GM19193 (cell line): ENCODE data around the gene SIPA1L3.

Source experiments
- POLR2A ChIP-seq: IDR thresholded peaks from 4 replicates; pipeline ENCODE4 v1.6.1; 2011; ENCODE audit not compliant: insufficient read depth, insufficient read length; ENCODE audit errors: extremely low read depth

SIPA1L3 gene

GRCh38 chr19:37953171-37953917 lies 46.3 kb downstream of the SIPA1L3 start:
- no peak for TF ChIP-seq POLR2A

GRCh38 chr19:37953918-37954303 lies 46.9 kb downstream of the SIPA1L3 start:
- no peak for TF ChIP-seq POLR2A

GRCh38 chr19:37954421-37954874 lies 47.4 kb downstream of the SIPA1L3 start:
- TF ChIP-seq POLR2A, result no peak

DNA sequence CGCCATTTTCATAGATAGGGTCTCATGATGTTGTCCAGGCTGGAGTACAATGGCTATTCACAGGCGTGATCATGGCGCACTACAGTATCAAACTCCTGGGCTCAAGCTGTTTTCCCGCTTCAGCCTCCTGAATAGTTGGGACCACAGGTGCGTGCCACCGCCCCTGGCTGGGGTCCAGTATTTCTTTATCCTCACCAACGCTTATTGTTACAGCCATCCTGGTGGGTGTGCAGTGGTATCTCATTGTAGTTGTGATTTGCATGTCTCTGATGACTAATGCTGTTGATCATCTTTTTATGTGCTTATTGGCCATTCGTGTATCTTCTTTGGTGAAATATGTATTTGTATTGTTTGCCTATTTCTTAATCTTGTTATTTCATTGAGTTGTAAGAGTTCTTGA lies 49.0 kb downstream of the SIPA1L3 start:
- no peak for TF ChIP-seq POLR2A

DNA sequence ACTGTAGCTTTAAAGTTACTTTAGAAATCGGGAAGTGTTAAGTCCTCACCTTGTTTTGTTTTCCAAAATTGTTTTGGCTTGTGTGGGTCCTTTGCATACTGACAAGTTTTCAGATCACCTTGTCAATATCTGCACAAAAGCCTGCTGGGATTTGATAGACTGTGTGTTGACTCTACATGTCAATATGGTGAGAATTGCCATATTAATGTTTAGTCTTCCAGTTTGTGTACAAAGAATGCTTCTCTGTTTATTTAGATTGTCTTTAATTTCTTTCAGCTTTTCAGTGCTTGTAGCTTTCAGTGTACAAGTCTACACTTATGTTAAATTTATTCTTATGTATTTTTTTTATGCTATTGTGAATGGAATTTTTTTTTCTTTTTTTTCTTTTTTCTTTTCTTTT lies 50.2 kb downstream of the SIPA1L3 start:
- TF ChIP-seq POLR2A, result no peak

DNA sequence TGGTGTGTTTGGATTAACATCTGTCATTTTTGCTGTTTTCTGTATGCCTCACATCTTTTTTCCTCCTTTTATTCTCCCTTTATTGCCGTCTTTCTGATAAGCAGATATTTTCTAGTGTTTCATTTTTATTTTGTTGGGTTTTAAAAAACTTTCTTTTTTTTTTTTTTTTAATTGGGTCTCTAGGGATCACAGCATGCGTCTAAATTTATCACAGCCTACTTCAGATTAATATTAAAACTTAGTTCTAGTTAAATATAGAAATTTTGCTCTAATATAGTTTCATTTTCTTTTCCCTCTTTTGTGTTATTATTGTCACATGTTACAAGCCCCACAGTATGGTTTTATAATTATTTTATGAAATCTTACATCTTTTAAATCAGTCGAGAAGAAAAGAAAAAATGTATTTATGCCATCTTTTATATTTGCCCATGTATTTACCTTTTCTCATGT lies 52.7 kb downstream of the SIPA1L3 start:
- no peak for TF ChIP-seq POLR2A

- TF ChIP-seq POLR2A, result no peak
These were observed 54.2 kb downstream of the SIPA1L3 start for GRCh38 chr19:37961198-37961597.

DNA sequence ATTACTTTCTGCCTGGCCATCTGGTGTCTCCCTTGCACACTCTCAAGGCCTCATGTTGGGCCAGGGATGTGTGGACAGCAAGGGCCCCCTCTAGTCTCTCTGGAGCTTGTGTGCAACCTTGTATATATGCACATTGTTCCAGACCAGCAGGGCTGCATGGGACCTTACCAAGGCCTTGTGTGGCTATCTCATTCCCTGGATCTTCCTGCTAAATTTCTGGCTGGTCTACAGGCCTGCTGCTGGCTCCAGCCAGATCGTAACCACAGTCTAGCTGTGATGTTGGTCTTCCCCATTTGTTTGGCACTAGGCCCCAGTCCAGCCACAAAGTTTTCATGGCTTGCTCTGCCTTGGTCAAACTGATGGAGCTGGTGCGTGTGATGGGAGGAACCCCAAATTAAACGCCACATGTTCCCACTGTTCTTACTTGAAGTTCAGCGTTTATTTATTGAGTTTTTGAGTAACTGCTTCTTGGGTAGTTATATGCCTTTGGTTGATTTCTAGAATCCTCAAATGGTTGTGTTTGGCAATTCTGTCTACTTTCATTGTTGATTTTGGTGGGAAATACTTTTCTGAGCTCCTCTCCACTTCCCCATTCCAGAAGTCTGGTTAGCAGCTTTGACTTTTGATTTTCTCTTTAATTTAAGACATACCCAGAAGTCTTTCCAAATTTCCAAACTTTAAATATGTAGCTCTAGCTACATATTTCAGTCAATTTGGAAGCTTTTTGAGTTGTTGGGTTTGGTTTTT lies 56.4 kb downstream of the SIPA1L3 start:
- no peak for TF ChIP-seq POLR2A

GRCh38 chr19:37964109-37964508 lies 57.1 kb downstream of the SIPA1L3 start:
- TF ChIP-seq POLR2A, result no peak

GRCh38 chr19:37966211-37966661 lies 59.2 kb downstream of the SIPA1L3 start:
- no peak for TF ChIP-seq POLR2A

DNA sequence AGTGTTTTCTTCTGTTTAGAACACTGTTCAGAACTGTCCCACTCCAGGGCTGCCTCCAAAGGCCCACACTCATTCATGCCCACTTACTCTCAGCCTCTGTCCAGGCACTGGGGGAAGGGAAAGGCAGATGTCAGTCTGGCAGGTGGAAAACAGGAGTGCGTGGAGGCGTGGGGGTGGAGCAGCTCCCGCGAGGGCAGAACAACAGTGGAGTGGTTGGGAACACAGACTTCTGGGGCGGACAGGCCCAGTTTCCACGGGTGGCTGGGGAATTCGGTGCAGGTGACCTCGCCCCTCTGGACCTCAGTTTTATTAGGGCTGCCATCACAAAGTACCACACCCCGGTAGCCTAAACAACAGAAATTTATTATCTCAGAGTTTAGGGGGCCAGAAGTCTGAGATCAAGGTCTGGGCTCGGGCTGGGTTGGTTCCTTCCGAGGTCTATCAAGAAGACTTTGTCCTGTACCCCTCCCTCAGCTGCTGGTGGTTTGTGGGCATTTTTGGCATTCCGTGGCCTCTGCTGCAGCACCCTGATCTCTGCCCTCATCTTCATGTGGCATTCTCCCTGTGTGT lies 59.7 kb downstream of the SIPA1L3 start:
- no peak for TF ChIP-seq POLR2A

GRCh38 chr19:37969695-37970094 lies 62.7 kb downstream of the SIPA1L3 start:
- no peak for TF ChIP-seq POLR2A

DNA sequence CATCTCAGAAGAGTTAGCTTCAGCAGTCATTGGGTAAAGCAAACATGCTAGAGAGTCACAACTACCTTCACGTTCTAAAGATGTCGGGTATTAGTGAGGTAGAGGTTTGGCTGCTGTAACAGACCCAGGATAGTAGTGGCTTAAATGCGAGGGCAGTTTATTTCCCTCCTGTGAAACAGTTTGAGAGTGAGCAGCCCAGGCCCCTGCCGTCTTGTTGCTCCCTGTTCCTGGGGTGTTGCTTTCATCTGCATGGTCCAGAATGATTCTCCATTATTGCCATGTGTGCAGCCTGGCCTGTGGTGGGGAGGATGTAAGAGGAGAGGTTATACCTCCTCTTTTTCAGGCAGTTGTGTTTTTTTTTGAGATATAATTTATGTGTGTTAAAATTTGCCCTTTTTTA lies 63.7 kb downstream of the SIPA1L3 start:
- no peak for TF ChIP-seq POLR2A

- TF ChIP-seq POLR2A, result no peak
These were observed 65.8 kb downstream of the SIPA1L3 start for GRCh38 chr19:37972803-37973202.

DNA sequence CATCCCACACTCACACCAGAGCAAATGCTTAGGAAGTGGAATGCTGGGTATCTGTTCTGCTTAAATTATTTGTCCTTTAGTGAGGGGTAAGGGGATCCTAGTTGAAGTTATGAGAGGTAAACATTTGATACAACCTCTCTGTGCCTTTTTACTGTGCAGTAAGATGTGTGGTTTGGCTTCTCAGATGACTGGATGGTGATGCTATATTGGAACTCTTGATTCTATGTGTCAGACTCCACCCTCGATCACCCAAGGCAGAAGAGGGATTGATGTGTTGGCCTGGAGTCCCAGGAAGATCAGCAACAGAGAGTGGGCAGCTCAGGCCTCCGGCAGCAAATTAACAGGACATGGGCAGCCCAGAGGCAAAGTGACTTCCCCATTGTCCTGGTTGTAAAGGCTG lies 66.7 kb downstream of the SIPA1L3 start:
- no peak for TF ChIP-seq POLR2A

GRCh38 chr19:37975071-37975470 lies 68.1 kb downstream of the SIPA1L3 start:
- no peak for TF ChIP-seq POLR2A
